GM19452 (cell line): ENCODE measurements around the gene ANGPTL1.
A peak's percentile ranks its signal among the peaks of the same experiment; 100 is the strongest.

ENCODE experiments used
- ATAC-seq: cut with Tn5 transposase; IDR thresholded peaks from one replicate; pipeline ENCODE4 v1.9.1; 2021; ENCODE audit not compliant: unreplicated experiment

Gene ANGPTL1, protein sequence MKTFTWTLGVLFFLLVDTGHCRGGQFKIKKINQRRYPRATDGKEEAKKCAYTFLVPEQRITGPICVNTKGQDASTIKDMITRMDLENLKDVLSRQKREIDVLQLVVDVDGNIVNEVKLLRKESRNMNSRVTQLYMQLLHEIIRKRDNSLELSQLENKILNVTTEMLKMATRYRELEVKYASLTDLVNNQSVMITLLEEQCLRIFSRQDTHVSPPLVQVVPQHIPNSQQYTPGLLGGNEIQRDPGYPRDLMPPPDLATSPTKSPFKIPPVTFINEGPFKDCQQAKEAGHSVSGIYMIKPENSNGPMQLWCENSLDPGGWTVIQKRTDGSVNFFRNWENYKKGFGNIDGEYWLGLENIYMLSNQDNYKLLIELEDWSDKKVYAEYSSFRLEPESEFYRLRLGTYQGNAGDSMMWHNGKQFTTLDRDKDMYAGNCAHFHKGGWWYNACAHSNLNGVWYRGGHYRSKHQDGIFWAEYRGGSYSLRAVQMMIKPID

DNA sequence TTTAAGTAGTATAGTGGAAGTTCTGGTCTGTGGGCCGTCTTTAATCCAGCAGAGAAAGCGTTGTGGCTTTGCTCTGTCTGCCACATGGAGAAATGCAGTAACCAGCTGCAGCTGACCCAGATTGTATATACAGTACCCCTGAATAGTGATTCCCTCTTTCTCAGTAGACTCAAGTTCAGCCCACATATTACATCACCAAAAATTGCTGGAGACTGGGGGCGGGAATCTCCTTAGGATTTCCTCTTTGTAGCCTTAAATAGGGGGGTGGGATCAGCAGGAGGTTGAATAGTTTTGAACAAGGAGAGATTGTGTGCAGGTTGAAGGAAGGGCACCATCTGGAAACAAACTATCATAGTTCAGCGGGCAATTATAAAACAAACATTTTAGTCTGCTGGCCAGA lies at the start of gene ANGPTL1:
ANGPTL1 (minus strand) TSS at position 134 of the 400 bp plus-strand sequence. CDS start 5,301 bp downstream, outside the sequence.
- no peak for ATAC-seq

DNA sequence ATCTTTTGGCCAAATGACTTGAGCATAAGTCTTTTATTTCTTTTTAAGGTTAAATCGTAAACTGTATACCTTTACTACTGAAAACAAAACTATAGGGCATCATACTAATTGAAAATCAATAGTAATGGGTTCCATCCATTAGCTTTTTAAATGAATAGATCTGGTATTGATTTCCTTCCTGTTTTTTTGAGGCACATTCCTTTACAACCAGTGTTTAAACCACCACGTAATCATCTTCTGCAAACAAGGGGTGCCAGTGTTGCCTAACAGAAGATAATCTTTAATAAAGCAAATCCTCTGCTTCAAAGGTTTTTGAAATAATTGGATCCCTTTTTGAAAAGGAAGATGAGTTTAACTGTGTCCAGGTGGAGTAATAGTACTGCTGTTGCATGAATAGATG lies 48.7 kb upstream of the ANGPTL1 start:
- ATAC-seq: no peak

DNA sequence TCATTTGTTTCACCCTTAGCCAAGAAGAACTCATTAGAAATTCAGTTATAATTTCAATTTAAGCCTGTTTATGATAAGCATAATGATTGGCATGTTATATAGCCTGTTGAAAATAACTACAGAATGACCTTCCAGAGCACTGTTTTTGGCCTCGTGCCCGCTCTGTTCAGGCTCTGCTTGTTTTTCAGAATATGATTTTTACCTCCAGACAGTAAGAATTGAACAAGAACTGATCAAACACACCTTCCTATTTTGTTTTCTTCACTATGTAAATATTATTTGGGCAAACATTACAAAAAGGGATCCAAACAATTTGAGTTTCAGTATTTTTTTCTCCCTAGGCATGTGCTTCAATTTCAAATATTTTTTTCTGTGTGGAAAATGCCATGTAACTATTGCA lies 48.1 kb upstream of the ANGPTL1 start:
- no peak for ATAC-seq

DNA sequence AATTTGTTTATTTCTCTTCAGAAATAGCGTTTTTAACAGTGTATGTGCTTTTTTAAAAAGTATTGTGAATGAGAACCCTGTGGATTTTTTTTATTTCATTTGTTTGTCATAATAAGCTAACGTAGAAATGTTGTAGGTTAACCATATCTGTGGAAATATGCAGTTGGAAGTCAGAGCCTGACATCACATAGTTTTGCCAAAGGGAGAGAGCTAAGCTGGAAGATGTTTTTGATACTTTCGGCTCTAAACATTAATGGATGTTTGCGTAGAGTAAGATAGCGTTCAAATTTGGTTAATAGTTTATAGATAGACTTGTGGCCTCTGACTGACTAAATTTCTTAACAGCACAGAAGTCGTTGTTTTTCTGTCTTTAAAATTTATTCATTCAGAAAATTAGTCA lies 47.4 kb upstream of the ANGPTL1 start:
- ATAC-seq: no peak

DNA sequence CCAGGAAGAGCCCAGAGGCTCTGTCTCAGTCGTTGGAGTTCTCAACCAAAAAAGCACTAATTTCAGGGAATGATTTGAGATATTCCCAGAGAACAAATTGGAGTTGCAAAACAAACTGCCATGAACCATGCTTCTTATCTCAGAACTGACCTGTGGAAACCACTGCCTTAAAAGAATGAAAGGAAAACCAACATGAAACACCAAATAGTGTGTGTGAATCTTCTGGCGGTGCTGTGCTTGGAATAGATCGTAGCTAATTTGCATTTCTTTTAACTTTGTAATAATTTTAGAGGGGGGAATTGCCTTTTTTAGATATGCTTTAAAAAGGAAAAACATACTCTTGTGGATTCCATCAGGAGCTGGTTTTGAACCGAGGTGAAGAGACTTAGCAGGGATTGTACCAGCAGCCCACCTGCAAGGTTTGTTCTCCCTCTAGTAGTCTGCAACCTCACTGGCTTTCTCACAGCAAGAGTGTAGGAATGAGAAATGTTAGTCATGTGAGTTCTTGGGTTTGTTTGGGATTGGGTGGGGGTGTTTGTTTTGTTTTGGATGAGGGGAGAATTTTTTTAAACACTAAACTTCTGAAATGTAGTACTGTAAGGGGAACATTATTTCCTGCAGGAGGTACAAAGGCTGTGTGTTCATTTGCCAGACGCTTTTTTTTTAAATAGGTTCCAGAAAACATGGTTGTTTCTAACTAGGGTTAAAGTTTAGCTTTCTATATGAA lies 45.7 kb upstream of the ANGPTL1 start:
- ATAC-seq: peak; percentile 44

DNA sequence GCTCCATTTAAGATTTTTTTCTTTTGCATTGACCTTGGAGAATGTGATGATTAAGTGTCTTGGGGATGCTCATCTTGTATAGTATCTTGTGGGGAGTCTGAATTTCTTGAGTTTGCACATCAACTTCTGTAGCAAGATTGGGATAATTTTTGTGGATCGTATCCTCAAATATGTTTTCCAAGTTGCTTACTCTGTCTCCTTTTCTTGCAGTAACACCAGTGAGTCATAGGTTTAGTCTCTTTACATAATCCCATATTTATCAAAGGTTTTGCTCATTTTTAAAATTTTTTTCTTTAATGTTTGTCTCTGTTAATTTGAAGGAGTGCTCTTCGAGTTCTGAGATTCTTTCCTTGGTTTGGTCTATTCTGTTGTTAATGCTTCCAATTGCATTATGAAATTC lies 41.7 kb upstream of the ANGPTL1 start:
- ATAC-seq: no peak

DNA sequence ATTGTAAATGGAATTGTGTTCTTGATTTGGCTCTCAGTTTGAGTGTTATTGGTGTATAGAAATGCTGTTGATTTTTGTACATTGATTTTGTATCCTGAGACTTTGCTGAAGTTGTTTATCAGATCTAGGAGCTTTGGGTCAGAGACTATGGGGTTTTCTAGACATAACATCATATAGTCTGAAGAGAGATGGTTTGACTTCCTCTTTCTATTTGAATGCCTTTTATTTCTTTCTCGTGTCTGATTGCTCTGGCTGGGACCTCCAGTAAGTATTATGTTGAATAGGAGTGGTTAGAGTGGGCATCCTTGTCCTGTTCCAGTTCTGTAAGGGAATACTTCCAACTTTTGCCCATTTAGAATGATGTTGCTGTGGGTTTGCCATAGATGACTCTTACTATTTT lies 39.1 kb upstream of the ANGPTL1 start:
- ATAC-seq: no peak

DNA sequence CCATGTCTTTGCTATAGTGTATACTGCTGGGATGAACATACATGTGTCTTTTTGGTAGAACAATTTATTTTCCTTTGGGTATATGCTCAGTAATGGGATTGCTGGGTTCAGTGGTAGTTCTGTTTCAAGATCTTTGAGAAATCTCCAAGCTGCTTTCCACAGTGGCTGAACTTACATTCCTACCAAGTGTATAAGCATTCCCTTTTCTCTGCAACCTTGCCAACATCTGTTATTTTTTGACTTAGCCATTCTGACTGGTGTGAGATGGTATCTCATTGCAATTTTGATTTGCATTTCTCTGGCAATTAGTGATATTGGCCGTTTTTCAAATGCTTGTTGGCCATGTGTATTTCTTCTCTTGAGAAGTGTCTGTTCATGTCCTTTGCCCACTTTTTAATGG lies 37.5 kb upstream of the ANGPTL1 start:
- ATAC-seq: no peak

DNA sequence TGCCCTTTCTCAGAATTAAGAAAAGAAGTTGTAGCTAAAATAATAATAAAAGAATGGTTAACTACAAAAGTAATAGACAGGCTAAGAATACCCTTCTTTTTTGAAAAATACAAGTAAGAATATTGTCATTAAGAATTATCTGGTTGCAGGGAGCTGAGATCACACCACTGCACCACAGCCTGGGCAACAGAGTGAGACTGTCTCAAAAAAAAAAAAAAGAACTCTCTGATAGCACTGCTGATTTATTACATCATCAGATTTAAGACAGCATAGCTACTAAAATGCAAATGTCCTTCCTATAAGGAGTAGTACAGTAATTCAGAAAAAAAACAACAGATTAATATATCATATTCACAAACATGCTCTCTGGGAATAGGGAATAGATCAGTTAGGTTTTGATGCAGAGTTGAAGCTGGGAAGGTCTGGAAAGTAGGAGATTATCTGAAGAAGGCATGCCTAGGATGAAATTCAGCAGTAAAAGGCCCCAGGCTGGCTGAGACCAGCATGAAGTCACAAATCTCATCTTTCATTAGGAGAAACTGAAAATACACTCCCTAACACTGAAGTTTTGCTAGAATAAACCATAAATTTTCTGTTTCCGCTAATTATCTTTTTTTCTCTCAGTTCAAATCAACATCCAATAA lies 30.7 kb upstream of the ANGPTL1 start:
- no peak for ATAC-seq

DNA sequence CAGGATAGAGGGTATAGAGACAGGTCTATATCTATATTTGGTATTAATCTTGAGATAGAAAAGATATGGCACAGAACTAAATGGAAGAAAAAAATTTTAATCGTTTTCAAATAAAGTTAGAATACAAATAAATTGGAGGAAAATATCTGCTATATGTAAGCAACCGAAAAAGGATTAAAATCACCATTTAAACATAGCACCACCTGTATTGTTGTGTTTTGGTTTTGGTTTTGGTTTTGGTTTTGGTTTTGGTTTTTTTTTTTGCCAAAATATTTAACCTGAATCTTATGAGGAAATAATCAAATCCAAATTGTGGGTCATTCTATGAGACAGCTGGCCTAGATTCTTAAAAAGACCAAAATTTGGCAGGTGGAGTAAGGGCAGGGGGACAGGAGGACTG lies 28.5 kb upstream of the ANGPTL1 start:
- ATAC-seq: no peak

DNA sequence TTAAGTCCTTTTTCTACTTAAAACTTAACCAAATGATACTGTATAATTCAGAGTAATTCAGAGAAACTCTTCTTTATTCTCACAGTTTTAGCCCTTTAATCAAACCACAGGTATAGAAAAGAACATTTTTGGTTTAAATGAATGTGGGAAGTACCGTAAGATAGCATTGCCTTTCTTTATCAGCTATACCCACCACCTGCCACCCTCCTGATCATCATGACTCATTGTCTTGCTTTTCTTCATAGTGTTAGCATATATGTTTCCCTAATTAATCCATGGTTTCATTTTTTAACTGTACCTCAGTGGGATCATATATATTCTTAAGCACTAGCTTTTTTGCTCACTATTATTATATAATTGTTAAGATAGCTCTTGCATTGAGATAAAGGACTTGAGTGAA lies 27.5 kb upstream of the ANGPTL1 start:
- ATAC-seq: no peak

DNA sequence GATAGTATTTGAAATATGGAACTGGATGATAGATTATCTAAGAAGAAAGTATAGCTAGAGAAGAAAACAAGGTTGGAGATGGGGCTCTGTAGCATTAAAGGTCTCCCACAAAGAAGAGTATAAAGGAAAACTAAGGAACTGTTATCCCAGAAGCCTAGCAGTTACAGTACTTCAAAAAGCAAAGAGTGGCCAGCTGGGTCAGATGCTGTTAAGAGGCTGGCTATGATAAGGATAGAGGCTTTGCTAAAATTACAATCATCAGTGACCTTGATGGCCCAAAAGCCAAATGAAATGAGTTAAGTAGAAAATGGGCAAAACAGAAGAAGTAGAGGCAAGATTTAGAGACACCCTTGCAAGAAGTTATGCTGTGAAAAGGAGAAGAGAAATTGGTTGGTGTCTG lies 25.1 kb upstream of the ANGPTL1 start:
- no peak for ATAC-seq

DNA sequence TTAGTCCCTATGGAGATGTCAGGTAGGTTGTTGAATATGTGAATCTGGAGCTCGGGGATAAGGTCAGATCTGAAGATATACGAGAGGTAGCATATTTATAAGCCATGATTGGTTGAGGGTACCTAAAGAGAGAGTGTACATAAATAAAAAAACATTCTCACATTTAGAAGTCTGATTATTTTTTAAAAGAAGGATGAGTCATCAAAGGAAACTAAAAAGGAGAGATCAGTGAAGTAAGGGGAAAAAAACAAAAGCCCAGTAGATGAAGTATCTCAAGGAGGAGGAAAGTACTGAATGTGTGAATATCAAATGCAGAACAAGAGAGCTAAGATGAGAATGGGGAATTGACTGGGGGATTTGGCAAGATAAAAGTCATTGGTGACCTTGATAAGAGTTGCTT lies 15.7 kb upstream of the ANGPTL1 start:
- no peak for ATAC-seq

DNA sequence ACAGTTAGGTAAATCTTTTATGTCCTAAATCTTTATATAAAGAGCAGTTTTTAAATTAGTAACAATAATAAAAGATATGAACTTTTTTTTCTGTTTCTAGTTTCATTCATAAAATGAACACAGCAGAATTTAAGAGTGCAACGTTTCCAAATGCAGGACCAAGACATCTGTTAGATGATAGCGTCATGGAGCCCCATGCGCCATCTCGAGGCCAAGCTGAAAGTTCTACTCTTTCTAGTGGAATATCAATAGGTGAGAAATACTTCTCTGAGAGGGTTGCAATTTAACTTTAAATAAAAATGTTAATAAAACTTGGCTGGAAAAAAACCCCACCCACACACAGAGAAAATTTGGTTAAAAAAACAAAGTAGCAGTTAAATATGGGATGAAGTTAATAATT lies 15.0 kb upstream of the ANGPTL1 start:
- no peak for ATAC-seq

DNA sequence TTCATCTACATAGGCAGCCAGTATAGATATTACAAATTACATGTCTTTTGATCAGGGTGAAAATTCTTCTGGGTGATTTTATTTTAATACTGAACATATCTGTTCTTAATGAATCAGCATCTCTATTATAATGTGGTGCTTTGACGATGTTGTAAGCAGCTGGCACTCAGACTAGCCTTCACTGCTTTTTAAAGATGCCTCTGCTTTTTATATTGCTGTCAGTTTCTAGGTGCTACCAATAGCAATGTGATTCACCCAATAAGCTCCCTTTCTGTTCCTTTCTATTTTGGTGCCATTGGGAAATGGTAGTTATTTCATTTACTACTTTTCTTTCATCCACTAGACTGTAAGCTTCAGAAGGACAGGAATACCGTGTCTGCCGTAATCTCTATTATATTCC lies 11.1 kb upstream of the ANGPTL1 start:
- no peak for ATAC-seq

DNA sequence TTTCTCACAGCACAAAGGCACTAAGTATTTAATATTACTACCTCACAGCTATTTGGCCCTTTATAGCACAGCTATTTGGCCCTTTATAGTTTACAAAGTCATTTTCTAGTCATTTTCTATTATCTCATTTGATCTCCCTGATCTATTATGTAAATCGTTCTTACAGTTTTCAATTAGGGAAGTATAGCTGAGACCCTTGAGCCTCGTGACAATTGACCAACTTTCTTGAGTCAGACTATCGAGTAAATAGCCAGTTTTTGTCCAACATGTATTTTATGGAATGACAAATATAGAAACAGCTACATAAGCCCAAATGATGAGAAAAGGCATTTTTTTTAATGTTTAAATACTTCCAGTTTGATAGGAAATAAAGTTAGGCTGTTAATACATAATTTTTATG lies 7.0 kb upstream of the ANGPTL1 start:
- no peak for ATAC-seq

DNA sequence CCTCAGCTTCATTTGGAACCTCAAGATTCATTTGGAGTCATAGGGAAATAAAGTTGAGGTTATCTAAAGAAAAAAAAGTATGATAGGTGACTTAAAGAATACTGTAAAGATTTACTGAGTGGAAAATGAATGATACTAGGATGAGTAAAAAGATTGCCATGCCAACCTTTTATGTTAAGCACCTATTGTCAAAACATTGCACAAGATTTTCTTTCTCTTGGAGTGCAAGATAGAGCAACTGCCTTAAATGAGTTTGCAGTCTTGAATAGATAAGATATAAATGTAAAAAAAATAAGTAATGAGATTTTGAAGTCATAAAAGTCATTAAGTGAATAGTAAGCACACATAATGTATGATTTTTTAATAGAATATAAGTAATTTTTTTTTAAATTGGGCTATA lies 5.1 kb upstream of the ANGPTL1 start:
- no peak for ATAC-seq

DNA sequence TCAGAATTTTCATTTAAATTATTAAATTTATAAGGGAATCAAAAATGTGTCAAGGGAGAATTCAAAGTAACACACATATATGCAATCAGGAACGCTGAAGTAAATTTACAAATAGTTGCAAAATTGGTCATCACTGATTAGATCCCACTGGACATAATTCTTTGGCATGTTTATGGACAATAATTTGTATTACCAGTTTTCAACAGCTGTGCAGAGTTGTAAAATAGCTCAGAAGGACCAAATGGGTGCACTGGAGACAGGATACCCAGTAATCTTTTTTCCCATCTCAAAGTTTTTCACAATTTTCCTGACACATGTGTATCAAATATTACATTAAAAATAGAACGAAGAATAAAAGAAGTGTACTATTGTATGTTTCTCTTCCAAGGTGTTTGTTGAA lies 4.1 kb upstream of the ANGPTL1 start:
- no peak for ATAC-seq

DNA sequence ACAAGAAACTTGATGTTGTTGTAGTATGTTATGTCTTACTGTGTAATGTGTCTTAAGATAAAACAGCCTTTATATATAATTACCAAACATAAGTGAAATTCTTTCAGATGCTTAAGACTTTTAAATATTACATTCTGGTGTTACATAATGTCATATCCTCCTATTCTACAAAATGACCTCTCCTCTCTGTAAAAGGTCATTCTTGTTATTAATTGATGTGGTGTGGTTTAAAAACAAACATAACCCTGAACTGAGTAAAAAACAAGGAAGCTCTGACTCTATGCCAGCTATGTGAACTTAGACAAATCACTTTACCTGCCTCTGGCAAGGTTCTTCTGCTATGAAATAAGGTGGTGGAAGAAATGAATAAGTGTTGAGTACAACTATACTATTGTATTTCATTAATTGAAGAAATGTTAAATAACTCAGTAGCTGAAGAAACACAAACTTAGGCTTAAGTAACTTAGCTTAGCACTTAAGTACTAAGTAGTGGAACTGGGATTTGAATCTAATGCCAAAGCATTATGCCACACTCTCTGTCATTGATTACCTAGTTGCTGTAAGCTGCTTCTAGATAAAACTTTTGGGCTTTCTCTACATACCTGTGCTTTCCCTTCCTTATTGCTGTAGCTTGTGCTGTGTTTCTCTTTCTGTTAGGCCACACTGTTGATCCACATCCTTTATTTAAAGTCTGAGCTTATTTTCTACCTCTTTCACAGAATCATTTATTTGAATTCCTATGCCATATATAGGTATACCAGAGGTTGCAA lies 859 bp upstream of the ANGPTL1 start:
- ATAC-seq: no peak

DNA sequence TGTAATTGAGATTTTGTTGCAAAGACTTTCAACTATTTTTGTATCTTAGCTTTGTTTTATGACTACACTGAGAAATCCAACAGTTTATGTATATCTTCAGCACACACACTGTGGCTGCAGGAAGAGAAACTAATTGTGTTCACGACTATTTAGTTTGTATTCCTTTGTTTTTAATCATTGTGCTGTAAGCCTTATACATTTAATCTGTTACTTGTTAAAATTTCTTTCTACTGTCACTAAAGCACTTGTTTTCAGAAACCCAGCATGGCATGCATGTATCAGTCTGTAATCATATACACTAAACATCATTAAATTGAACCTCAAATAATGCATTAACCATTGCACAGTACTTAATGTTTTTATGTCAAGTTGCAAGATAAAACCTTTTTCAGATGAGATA lies 656 bp downstream of the ANGPTL1 start:
- ATAC-seq: no peak

DNA sequence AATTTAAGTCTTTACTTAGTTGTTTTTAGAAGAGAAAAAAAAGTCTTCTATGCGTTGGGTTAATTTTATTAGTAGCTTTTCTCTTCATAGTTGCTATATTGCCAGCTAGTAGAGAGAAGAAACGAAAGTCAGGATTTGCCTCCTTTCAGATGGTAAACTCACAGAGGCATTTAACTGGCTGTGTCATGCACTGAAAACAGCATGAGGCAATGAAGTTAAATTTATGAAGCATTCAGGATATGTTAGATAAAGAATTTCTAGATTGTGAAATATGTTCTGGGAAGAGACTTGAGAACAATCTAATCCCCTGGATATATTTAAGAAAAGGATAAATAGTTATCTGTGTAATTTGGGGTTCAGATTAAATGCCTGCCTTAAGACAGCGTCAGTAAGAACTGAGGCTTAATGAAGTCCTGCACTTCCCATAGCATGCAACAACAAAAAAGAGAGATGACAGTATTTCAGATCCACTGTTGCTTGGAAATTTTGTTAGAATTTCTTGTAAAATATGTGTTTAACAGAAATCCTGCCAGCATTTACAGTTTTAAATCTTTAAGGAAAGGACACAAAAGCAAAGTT lies 1.7 kb downstream of the ANGPTL1 start:
- ATAC-seq: no peak
